H9 (cell line): ENCODE measurements around the gene HIPK4. TPM values are rescaled to one million over a fixed set of nuclear protein-coding genes. Genes with fewer than 3 reads are reported as not detected.
A peak's percentile ranks its signal among the peaks of the same experiment; 100 is the strongest.

Source experiments
- DNase-seq: peaks from one replicate; pipeline ENCODE4 v3.0.0-alpha.2; 2017
- H2AFZ ChIP-seq: one replicate; pipeline ENCODE4 v1.6.1; 2013; ENCODE audit warnings: mild to moderate bottlenecking, low read length, control low read depth, moderate library complexity
- H2AK5ac ChIP-seq: 2 replicates; pipeline ENCODE4 v1.6.1; 2013; ENCODE audit warnings: low read length, control low read depth, mixed read lengths; ENCODE audit not compliant: insufficient read length
- H2BK120ac ChIP-seq: one replicate; pipeline ENCODE4 v1.6.1; 2013; ENCODE audit warnings: low read depth, mild to moderate bottlenecking, low read length, control low read depth, inconsistent platforms; ENCODE audit not compliant: poor library complexity, severe bottlenecking
- H2BK12ac ChIP-seq: 2 replicates; pipeline ENCODE4 v1.6.1; 2013; ENCODE audit warnings: low read length, control low read depth, mixed read lengths, low read depth; ENCODE audit not compliant: insufficient read length
- H2BK15ac ChIP-seq: 2 replicates; pipeline ENCODE4 v1.6.1; 2013; ENCODE audit warnings: low read depth, low read length, control low read depth
- H2BK20ac ChIP-seq: one replicate; pipeline ENCODE4 v1.6.1; 2013; ENCODE audit warnings: low read depth, mild to moderate bottlenecking, low read length, control low read depth, inconsistent platforms; ENCODE audit not compliant: poor library complexity, severe bottlenecking
- H2BK5ac ChIP-seq: 2 replicates; pipeline ENCODE4 v1.6.1; 2013; ENCODE audit warnings: low read length, control low read depth, mixed read lengths; ENCODE audit not compliant: insufficient read length
- H3K14ac ChIP-seq: 2 replicates; pipeline ENCODE4 v1.6.1; 2013; ENCODE audit warnings: low read length, control low read depth; ENCODE audit not compliant: insufficient read depth
- H3K18ac ChIP-seq: 2 replicates; pipeline ENCODE4 v1.6.1; 2013; ENCODE audit warnings: low read depth, mild to moderate bottlenecking, mixed read lengths, low read length, control low read depth; ENCODE audit not compliant: insufficient read length
- H3K23ac ChIP-seq: 2 replicates; pipeline ENCODE4 v1.6.1; 2013; ENCODE audit warnings: low read length, control low read depth, mixed read lengths, low read depth; ENCODE audit not compliant: insufficient read length
- H3K23me2 ChIP-seq: 2 replicates; pipeline ENCODE4 v1.6.1; 2013; ENCODE audit warnings: low read depth, mild to moderate bottlenecking, mixed read lengths, low read length, control low read depth; ENCODE audit not compliant: insufficient read length, poor library complexity, severe bottlenecking
- H3K27ac ChIP-seq: 2 replicates; pipeline ENCODE4 v1.5.1; 2013; ENCODE audit warnings: low read length, control low read depth, mixed read lengths, low read depth; ENCODE audit not compliant: insufficient read length
- H3K27me3 ChIP-seq: 2 replicates; pipeline ENCODE4 v1.6.1; 2013; ENCODE audit warnings: low read length, control low read depth, inconsistent platforms; ENCODE audit not compliant: insufficient read depth
- H3K4ac ChIP-seq: 2 replicates; pipeline ENCODE4 v1.6.1; 2013; ENCODE audit warnings: low read depth, mild to moderate bottlenecking, control low read depth, inconsistent platforms, low read length, moderate library complexity
- H3K4me1 ChIP-seq: 2 replicates; pipeline ENCODE4 v1.6.1; 2013; ENCODE audit warnings: low read length, control low read depth, inconsistent platforms; ENCODE audit not compliant: insufficient read depth
- H3K4me2 ChIP-seq: 2 replicates; pipeline ENCODE4 v1.6.1; 2013; ENCODE audit warnings: low read length, control low read depth, mixed read lengths; ENCODE audit not compliant: insufficient read length, insufficient read depth
- H3K56ac ChIP-seq: 2 replicates; pipeline ENCODE4 v1.6.1; 2013; ENCODE audit warnings: low read depth, mild to moderate bottlenecking, mixed read lengths, low read length, control low read depth; ENCODE audit not compliant: insufficient read length
- H3K79me1 ChIP-seq: 2 replicates; pipeline ENCODE4 v1.6.1; 2013; ENCODE audit warnings: low read depth, mild to moderate bottlenecking, moderate library complexity, low read length, control low read depth, inconsistent platforms; ENCODE audit not compliant: insufficient read depth, poor library complexity, severe bottlenecking
- H3K79me2 ChIP-seq: 2 replicates; pipeline ENCODE4 v1.6.1; 2013; ENCODE audit warnings: low read length, control low read depth, inconsistent platforms; ENCODE audit not compliant: insufficient read depth
- H3K9ac ChIP-seq: 2 replicates; pipeline ENCODE4 v1.6.1; 2013; ENCODE audit warnings: low read length, control low read depth, mixed read lengths; ENCODE audit not compliant: insufficient read length; ENCODE audit errors: extremely low read depth
- H3K9me3 ChIP-seq: one replicate; pipeline ENCODE4 v1.6.1; 2013; ENCODE audit warnings: low read depth, low read length, inconsistent platforms; ENCODE audit not compliant: control insufficient read depth
- H3T11ph ChIP-seq: one replicate; pipeline ENCODE4 v1.6.1; 2013; ENCODE audit warnings: mild to moderate bottlenecking, low read length, control low read depth, inconsistent platforms
- H4K20me1 ChIP-seq: one replicate; pipeline ENCODE4 v1.6.1; 2013; ENCODE audit not compliant: control insufficient read depth, insufficient read length, insufficient read depth
- H4K5ac ChIP-seq: 2 replicates; pipeline ENCODE4 v1.6.1; 2013; ENCODE audit warnings: low read depth, mild to moderate bottlenecking, mixed read lengths, low read length, control low read depth; ENCODE audit not compliant: insufficient read length
- H4K8ac ChIP-seq: replicated peaks from 2 replicates; pipeline ENCODE4 v1.6.1; 2013; ENCODE audit warnings: low read length, control low read depth, mixed read lengths, low read depth; ENCODE audit not compliant: insufficient read length
- H4K91ac ChIP-seq: 2 replicates; pipeline ENCODE4 v1.6.1; 2013; ENCODE audit warnings: low read depth, mild to moderate bottlenecking, moderate library complexity, mixed read lengths, low read length, control low read depth; ENCODE audit not compliant: insufficient read length
- H3K27ac Mint-ChIP-seq, 3 experiments: 2 replicates in 2 of 3; 3 replicates in 1 of 3; pipeline ENCODE4 v1.8.0; 2020 to 2021; ENCODE audit warnings: mixed read lengths in 3 of 3, mild to moderate bottlenecking in 1 of 3, moderate library complexity in 1 of 3
- H3K27me3 Mint-ChIP-seq: 2 replicates; pipeline ENCODE4 v1.8.0; 2021; ENCODE audit warnings: low read depth, mild to moderate bottlenecking, moderate library complexity, mixed read lengths
- H3K36me3 Mint-ChIP-seq, 3 experiments: 2 replicates in 2 of 3; 3 replicates in 1 of 3; pipeline ENCODE4 v1.8.0; 2020 to 2021; ENCODE audit warnings: low read depth in 3 of 3, mixed read lengths in 3 of 3; ENCODE audit not compliant: insufficient read depth in 1 of 3
- H3K4me1 Mint-ChIP-seq, 2 experiments: 2 replicates each; pipeline ENCODE4 v1.8.0; 2020; ENCODE audit warnings: mixed read lengths in 2 of 2
- H3K4me3 Mint-ChIP-seq, 2 experiments: 2 replicates in 1 of 2; 3 replicates in 1 of 2; pipeline ENCODE4 v1.8.0; 2020 to 2021; ENCODE audit warnings: mild to moderate bottlenecking in 2 of 2, mixed read lengths in 2 of 2, moderate library complexity in 1 of 2
- H3K9me3 Mint-ChIP-seq, 2 experiments: 2 replicates in 1 of 2; 3 replicates in 1 of 2; pipeline ENCODE4 v1.8.0; 2020; ENCODE audit warnings: mild to moderate bottlenecking in 2 of 2, mixed read lengths in 2 of 2, moderate library complexity in 1 of 2
- CTCF ChIP-seq: fragments of 200-600 bp; sonication (generic); conservative IDR thresholded peaks from 3 replicates; pipeline ENCODE4 v1.8.0; 2021; ENCODE audit warnings: antibody characterized with exemption, mild to moderate bottlenecking
- WGBS: extraction: QIAGEN DNeasy Blood & Tissue Kit; methylation state at CpG from one replicate; pipeline ENCODE4 v1.1.7; 2013; ENCODE audit warnings: missing lambda C conversion rate, low lambda C conversion rate, mixed read lengths; ENCODE audit not compliant: insufficient read length; ENCODE audit errors: extremely low coverage; 5-methylcytosine and 5-hydroxymethylcytosine counted together
- total RNA-seq: library from RNA; stranded (reverse); gene quantifications from 2 replicates; pipeline ENCODE4 v1.2.1, GENCODE V29; 2021

The HIPK4 gene
- total RNA-seq, 1 experiment from 2014 or later = 0.15 TPM

DNA sequence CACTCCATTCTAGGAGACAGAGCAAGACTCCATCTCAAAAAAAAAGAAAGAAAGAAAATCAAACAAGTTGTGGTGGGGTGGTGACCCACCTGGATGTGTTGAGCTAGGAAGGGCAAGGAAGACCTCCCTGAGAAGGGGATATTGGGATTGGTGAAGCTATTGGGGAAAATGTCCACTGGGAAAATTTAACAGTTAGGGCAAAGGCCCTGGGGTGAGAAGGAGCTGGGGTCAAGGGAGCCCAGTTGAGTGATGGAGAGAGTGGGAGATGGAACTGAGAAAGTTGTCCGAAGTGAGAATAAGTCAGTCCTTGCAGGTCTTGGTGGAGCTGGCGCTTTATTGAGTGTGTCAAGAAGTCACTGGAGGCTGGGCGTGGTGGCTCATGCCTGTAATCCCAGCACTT is 48.3 kb upstream of the HIPK4 start:
- Histone ChIP-seq H4K5ac (no peak overlapping the region), H3K9me3 (no peaks in the 10 kb centered on the region), H2BK5ac (no peak overlapping the region), H2BK120ac (no peak overlapping the region), H3K14ac (no peak overlapping the region), H2BK15ac (no peak overlapping the region), H3K9ac (no peak overlapping the region), H3K23ac (no peak overlapping the region), H3T11ph (no peak overlapping the region), H2BK20ac (no peak overlapping the region), H3K23me2 (peaks cover 4% of the 10 kb centered on the region), H3K4me2 (no peak overlapping the region), H3K79me1 (peaks cover 6% of the 10 kb centered on the region), H4K91ac (no peak overlapping the region), H4K20me1 (no peaks in the 10 kb centered on the region), H3K56ac (no peak overlapping the region), H3K4me1 (no peaks in the 10 kb centered on the region), H4K8ac (no peak overlapping the region), H3K79me2 (peaks cover 4% of the 10 kb centered on the region; the same call in 1 of the 2 replicates), H3K27ac (no peak overlapping the region), H3K27me3 (no peaks in the 10 kb centered on the region), H3K4ac (no peak overlapping the region), H2AK5ac (no peak overlapping the region), H2AFZ (no peak overlapping the region), H3K18ac (no peak overlapping the region), H2BK12ac (no peak overlapping the region)
- DNase-seq = no peak
- TF ChIP-seq CTCF = no peak
- Mint-ChIP-seq H3K4me1 (peaks cover 18 to 24% of the 10 kb centered on the region in 2 experiments), H3K27me3 (no peaks in the 10 kb centered on the region), H3K4me3 (no peak overlapping the region), H3K36me3 (peaks cover 16 to 24% (median 22%) of the 10 kb centered on the region in 3 experiments), H3K27ac (peak overlapping the region in 1 of 3 experiments; percentile 15; a peak in 2 of 7 replicates), H3K9me3 (peaks cover 2 to 4% of the 10 kb centered on the region in 2 experiments; a peak in 3 of 5 replicates)
- no CpG with 5 or more reads among the region's 3 CpGs for WGBS
